GM18861 (cell line): ENCODE measurements around the gene MYBPC2.
"Not testable (repeated sequence)": the region's sequence is repeated elsewhere in the genome, so short reads cannot be mapped to it uniquely, and the experiment has no call there.

Experiments
- ATAC-seq: cut with Tn5 transposase; IDR thresholded peaks from one replicate; pipeline ENCODE4 v1.9.1; 2021; ENCODE audit not compliant: unreplicated experiment

Gene MYBPC2

DNA sequence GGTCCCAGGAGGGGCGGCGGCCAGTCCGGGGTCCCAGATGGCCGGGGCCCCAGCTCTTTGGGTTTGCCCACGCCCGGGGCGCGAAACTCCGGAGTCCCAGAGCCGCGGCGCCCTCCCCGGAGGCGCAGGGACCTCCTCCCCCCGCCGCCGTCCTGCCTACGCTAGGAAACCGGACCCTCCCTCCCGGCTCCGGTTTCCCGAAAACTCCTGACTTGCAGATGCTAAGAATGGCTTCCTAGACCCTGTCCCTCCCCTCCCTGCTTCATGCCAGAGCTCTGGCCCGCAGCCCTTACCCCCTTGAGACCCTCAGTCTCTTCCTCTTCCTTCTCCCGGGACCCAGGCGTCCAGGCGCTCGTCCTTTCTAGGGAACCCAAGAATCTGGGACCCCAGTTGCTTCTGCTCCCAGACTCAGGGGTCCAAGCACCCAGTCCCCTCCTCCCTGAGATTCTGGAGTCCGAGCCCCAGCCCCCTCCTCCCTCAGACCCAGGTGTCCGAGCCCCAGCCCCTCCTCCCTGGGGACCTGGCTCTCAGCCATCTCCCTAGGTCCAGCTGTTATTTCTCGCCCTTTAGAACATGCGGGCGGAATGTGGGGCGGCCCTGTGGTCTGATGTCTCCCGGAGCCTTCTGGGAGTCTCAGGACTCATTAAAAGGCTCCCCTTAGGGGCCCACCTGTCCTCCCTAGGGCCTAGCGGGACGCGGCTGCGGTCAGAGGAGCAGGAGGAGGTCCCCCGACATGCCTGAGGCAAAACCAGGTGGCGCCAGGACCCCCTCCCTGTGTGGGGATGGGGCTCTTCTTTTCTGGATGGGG is at the start of gene MYBPC2:
TSS of gene MYBPC2 (plus strand) at position 672 of the 808 bp plus-strand sequence. CDS start at position 734, 62 bp downstream.
- ATAC-seq: no peak

- no peak for ATAC-seq
Observed at GRCh38 chr19:50383001-50383851, 49.5 kb upstream of the MYBPC2 start.

DNA sequence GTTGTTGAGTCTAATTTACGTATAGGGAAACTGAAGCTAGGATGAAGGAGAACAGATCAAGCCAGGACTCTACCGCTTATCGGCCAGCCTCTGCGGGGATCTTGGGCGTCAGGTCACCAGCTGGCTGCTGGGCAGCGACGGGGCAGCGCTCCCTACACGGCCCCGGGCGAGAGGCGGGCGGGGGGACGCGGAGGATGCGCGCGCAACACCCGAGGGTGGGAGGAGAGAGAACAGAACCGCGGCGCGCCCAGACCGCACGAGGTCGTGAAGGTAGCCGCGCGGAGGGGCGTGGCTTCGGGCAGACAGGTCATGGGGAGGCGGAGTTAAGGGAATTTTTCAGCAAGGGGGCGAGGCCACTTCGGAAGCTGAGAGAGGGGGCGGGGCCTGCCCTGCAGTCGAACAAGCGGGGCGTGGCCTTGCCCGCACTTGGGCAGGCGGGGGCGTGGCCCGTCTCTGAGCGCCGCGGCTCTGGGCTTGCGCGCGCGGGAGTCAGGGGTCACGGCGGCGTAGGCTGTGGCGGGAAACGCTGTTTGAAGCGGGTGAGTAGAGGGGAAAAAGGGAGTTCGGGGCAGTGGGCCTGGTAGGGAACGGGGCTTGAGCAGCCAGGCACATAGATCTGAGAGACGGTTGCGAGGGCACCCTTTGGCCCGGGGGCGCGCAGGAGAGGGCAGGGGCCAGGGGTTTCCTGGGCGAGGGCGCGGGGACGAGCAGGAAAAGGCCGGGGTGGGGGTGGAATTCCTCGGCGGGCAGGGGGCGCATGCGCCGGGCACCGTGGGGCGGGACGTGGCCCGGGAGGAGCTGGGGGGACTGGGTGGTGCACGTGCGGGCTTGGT is 48.6 kb upstream of the MYBPC2 start, which contains the start of gene POLD1:
TSS of gene POLD1 (plus strand) at position 496 of the 833 bp plus-strand sequence. CDS start 14,505 bp downstream, outside the sequence.
- ATAC-seq: peak; percentile 66

DNA sequence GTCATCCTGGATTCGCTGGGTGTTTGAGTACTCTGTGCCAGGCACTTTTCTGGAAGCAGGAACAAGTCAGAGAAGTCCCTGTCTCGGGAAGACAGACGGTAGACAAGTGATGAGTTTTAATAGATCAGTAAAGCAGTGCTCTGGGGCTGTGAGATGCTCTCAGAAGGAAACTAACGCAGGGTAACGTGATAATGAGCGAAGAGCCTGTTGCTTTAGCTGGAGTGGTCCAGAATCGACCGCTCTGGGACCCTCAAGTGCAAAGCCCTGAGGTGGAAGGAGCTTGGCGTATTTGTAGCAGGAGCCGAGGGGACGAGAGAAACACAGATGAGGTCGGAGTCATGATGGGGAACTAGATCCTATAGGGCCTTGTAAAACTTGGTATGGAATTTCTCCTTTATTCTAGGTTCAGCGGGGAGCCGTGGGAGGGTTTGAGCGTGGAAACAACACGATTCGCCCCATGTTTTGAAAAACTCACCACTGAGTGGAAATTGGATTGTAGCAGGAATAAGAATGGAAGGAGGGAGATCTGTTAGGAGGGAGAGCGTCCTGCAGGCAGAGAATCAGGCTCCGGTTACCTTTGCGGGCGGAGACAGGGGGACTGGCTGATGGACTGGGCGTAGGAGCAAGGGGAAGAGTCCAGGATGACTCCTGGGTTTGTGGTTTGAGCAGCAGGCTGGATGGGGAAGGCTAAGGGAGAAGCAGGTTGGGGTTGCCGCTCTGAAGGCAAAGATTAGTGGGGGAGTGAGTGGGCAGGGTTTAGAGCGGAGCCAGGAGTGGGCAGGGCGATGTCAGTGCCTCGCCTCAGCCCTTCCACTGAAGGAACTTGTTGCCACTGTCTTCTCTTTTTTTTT is 47.8 kb upstream of the MYBPC2 start:
- ATAC-seq: no peak

- ATAC-seq: no peak
Observed at GRCh38 chr19:50387176-50387867, 45.4 kb upstream of the MYBPC2 start.

- no peak for ATAC-seq
Observed at GRCh38 chr19:50387868-50388245, 44.8 kb upstream of the MYBPC2 start.

DNA sequence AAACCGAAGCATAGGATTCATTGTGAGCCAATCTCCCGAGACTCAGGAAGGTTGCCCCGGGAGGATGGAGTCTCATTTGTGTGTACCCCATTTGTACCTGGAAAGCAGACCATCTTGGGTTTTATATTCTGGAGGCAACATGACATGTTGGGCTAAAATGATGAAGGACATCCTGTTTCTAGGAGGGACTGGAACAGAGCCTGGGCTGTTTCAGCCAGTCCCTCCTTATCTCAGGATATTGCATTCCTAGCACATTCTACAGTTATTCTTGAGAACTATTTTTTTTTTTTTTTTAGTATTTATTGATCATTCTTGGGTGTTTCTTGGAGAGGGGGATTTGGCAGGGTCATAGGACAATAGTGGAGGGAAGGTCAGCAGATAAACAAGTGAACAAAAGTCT is 42.4 kb upstream of the MYBPC2 start:
- ATAC-seq: not testable (repeated sequence)

DNA sequence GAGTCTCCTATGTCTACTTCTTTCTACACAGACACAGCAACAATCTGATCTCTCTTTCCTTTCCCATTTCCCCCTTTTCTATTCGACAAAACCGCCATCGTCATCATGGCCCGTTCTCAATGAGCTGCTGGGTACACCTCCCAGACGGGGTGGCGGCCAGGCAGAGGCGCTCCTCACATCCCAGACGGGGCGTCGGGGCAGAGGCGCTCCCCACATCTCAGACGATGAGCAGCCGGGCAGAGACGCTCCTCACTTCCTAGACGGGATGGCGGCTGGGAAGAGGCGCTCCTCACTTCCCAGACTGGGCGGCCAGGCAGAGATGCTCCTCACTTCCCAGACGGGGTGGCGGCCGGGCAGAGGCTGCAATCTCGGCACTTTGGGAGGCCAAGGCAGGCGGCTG is 41.7 kb upstream of the MYBPC2 start:
- ATAC-seq: not testable (repeated sequence)

DNA sequence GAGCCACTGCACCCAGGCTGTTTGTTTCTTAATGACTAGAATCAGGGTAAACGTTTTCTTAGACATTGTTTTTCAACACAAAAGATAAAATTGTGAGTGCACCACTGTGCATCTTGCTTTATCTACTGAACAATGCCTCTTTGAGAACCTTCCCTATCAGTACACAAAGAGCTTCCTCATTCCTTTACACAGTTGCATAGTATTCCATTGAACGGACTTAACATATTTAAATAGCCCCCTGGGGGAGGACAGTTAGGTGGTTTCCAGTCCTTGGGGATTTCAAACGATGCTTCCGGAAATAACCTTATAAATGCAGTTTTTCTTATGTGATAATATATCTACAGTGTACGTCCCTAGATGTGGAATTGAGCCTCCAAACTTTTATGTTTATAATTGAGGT is 39.9 kb upstream of the MYBPC2 start:
- no peak for ATAC-seq

GRCh38 chr19:50393589-50393988 is 39.1 kb upstream of the MYBPC2 start:
- no peak for ATAC-seq

DNA sequence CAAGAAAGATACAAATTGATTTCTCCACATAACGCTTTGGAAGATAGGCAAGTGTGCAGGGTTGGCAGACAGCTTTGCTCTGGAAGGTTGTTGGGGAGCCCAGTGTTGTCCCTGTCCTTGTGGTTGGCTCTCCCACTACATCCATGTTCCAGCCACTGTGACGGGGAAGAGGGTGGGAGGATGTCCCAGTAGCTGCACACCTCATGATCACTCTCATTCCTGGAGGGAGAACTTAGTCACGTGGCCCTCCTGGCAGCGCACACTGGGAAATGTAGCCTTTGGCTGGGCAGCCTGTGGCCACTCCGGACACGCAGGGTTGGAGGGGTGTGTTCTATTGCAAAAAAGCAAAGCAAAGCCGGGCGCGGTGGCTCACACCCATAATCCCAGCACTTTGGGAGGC is 38.7 kb upstream of the MYBPC2 start:
- no peak for ATAC-seq

DNA sequence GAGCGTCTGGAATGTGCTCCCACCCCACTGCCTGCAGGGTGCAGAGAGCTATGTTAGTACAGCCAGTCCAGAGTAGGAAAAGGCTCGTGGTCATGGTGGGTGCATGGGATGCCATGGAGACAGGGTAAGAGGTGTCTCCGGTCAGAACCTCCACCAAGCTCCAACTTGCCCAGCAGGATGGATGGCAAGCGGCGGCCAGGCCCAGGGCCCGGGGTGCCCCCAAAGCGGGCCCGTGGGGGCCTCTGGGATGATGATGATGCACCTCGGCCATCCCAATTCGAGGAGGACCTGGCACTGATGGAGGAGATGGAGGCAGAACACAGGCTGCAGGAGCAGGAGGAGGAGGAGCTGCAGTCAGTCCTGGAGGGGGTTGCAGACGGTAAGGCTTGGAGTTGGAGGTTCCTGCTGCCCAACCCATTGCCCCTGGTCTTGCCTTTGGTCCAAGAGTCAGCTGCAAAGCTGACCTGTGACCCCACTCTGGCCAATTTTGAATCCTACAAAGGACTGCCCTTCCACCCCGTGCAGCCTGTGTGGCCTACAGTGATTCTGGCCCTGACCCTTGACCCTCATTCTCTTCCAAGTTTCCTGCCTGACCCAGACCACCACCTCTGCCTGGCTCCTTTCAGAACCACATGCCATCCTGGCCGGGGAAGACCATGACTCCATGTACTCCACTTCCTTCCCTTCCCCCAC is 33.9 kb upstream of the MYBPC2 start:
- ATAC-seq: no peak

GRCh38 chr19:50399368-50399745 is 33.3 kb upstream of the MYBPC2 start:
- ATAC-seq: no peak

- no peak for ATAC-seq
Observed at GRCh38 chr19:50401605-50402450, 30.9 kb upstream of the MYBPC2 start.

DNA sequence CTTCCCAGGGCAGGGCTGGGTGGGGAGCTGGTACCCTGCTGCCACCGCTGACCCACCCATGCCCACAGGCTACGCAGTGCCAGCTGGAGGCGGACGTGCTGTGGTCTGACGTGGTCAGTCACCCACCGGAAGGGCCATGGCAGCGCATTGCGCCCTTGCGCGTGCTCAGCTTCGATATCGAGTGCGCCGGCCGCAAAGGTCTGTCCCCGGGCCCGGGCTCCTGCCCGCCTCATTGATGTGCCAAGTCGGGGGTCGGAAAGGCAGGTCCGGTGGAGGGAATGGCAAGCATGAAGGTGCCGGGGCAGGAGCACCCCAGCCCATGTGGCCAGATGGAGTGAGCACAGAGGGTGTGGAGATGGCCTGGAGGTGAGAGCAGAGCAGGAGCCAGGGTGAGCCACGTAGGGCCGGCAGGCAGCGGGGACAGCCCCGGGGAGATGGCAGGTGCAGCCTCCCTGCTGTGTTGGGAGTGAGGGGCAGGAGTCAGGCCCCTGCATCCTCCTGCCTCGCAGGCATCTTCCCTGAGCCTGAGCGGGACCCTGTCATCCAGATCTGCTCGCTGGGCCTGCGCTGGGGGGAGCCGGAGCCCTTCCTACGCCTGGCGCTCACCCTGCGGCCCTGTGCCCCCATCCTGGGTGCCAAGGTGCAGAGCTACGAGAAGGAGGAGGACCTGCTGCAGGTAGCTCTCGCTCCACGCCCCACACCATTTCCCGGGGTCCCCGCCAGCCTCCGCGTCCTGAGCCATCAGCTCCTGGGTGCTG is 30.0 kb upstream of the MYBPC2 start:
- ATAC-seq: no peak

DNA sequence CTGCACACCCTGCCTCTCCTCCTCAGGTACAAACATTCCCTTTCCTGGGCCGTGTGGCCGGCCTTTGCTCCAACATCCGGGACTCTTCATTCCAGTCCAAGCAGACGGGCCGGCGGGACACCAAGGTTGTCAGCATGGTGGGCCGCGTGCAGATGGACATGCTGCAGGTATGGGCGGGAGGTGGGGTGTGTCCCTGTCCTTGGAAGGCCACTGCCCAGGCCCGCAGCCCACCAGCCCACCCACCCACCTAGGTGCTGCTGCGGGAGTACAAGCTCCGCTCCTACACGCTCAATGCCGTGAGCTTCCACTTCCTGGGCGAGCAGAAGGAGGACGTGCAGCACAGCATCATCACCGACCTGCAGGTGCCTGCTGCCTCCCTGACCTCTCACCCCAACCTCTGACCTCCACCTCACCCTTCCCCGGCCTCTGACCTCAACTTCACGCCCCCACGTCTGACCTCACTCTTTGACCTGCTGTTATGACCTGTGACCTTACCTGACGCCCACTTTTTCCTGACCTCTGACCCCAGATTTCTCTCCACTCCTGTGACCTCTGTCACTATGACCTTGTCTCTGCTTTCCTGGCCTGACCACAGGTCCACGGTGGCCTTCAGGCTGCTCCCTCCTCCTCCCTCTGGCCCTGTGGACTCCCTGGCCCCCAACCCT is 26.4 kb upstream of the MYBPC2 start:
- ATAC-seq: no peak

DNA sequence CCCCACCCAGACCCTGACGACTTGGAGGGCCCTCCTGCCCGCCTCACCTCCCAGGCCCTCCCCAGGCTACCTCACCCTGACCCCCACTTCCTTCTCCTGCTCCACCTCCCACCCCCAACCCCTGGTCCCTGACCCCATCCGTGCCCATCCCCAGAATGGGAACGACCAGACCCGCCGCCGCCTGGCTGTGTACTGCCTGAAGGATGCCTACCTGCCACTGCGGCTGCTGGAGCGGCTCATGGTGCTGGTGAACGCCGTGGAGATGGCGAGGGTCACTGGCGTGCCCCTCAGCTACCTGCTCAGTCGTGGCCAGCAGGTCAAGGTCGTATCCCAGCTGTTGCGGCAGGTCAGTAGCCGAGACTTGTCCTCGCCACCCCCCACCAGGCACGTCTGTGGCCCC is 25.9 kb upstream of the MYBPC2 start:
- no peak for ATAC-seq
